AG09319 (cell line): ENCODE measurements around the gene OR1F1.

Experiments used
- DNase-seq: peaks from one replicate; pipeline ENCODE4 v3.0.0-alpha.2; 2010; ENCODE audit warnings: low read depth; ENCODE audit errors: extremely low read depth
- TF ChIP-seq, protein P1 (sequence below): IDR thresholded peaks from 2 replicates; pipeline ENCODE4 v1.5.1; 2011; ENCODE audit warnings: low read depth, mild to moderate bottlenecking, inconsistent platforms, low read length, moderate library complexity

OR1F1 gene

DNA sequence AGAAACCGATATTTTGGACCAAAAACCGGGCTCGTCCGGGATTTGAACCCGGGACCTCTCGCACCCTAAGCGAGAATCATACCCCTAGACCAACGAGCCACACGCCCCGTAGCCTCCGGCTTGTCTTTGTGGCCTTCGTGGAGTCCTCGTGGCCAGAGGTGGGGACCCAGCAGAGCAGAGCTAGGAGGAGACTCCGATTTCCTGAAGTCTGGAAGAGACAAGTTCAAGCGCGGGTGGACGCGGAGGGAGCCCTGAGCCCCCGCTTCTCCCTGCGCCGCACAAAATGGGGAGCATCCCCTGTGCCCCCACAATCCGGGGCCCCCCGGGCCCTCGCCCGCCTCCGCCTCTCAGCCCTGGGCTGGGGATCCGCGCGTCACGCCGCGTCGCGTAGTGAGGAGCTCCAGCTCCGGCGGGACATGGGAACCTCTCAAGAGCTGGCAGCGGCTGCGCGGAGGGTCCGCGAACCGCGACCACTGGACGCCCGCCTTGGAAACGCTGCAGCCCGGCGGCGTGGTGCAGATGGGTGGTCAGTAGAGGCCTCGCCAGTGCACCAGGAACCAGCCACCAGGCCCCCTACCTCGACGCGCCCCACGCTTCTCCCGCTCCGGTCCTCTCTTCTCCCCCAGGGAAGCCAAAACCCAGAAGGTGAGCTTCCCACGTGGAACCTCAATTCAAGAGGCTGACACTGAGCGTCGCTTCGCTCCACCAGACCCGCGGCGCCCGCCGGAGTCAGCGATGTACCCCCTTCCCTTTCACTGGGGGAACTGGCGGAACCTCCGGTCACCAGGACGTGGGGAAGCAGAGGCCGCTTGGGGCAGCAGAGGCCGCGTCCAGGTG, 5.2 kb upstream of the OR1F1 start:
- TF ChIP-seq, protein P1, sequence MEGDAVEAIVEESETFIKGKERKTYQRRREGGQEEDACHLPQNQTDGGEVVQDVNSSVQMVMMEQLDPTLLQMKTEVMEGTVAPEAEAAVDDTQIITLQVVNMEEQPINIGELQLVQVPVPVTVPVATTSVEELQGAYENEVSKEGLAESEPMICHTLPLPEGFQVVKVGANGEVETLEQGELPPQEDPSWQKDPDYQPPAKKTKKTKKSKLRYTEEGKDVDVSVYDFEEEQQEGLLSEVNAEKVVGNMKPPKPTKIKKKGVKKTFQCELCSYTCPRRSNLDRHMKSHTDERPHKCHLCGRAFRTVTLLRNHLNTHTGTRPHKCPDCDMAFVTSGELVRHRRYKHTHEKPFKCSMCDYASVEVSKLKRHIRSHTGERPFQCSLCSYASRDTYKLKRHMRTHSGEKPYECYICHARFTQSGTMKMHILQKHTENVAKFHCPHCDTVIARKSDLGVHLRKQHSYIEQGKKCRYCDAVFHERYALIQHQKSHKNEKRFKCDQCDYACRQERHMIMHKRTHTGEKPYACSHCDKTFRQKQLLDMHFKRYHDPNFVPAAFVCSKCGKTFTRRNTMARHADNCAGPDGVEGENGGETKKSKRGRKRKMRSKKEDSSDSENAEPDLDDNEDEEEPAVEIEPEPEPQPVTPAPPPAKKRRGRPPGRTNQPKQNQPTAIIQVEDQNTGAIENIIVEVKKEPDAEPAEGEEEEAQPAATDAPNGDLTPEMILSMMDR = peak; percentile 38
- no peak for DNase-seq

DNA sequence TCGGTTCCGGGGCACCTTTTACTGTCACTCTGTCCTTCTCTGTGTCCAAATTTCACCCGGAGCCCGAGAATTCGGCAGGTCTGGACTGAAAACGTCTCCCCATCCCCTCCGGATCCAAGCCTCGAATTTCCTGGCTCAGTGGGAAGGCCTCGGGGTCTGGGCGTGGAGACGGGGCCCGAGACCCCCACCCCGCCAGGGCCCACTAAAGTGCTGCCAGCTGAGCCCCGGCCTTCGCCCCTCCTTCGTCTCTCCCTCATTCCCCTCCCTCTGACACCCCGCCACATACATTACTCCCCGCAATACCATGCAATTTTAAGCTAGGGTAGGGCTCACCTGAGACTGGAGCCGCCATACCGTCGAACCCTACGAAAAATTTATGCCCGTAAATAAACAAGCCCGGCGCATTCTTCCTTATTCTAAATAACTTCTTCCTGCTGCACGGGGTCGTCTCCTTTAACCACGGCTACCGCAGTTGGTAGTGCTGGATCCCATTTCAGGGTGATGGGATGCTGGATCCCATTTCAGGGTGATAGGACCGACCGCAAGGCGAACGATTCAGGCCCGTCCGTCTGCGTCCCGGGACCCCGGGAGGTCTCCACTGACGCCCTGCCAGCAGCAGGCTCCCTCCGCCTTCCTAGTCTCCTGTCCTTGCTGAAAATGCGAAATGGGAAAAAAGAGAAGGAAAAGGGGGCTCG, 4.4 kb upstream of the OR1F1 start:
- TF ChIP-seq, protein P1 = no peak
- no peak for DNase-seq

GRCh38 chr16:3186946-3187690, 886 bp upstream of the OR1F1 start:
- TF ChIP-seq, protein P1 = no peak
- no peak for DNase-seq

GRCh38 chr16:3188675-3188924, 596 bp downstream of the OR1F1 start:
- TF ChIP-seq, protein P1 = no peak
- no peak for DNase-seq

DNA sequence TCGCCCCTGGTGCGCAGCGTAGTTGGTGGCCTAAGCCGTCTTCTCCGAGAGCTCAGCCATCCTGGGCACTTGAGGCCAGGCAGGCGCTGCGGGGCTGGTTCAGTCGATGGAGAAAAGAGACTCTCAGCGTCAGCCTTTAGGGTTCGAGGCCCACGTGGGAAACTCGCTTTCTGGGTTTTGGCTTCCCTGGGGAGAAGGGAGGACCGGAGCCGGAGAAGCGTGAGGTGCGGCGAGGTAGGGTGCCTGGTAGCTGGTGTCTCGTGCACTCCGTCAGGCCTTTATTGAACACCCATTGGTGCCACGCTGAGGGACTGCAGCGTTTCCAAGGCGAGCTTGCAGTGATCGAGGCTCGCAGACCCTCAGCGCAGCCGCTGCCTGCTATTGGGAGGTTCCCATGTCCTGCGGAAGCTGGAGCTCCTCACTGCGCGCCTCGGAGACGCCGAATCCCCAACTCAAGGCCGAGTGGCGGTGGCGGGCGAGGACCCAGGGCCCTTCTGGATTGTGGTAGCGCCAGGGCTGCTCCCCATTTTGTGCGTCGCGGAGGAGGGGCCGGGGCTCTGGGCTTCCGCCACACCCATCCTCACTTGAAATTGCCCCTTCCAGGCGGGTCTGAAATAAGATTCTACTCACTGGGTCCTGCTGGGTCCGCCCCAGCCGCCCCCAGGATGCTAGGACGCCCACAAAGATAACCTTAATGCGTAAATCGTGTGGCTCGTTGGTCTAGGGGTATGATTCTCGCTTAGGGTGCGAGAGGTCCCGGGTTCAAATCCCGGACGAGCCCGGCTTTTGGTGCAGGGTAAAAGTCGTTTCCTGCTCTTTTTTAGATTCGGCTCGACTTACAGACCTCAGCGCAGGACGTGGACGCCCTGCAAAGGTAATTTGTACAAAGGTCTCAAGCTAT, 1.2 kb downstream of the OR1F1 start:
- TF ChIP-seq, protein P1 = no peak
- no peak for DNase-seq

DNA sequence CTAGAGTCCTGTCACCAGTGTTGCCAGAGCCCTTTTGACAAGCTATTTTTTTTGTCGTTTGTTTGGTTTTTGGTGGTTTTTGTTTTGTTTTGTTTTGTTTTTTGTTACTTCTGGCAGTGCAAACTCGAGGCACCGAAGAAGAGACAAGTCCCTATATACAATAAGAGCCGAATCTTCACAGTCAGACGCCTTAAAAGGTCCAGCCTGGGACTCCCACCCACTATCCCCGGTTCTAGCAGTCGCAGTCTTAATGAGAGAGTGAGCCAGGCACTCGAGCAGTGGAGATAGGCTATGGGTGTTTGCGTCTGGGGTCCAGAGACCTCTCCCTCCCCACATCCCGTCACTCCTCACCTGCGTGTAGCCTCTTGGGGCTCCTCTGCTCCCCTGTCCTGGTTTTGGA, 1.9 kb downstream of the OR1F1 start:
- no peak for DNase-seq
- TF ChIP-seq, protein P1 = no peak
